Pulmonary artery endothelial cell (primary cell): ENCODE data around the gene AUNIP. TPM values are rescaled to one million over a fixed set of nuclear protein-coding genes. Genes with fewer than 3 reads are reported as not detected.
"Not testable (repeated sequence)": the region's sequence is repeated elsewhere in the genome, so short reads cannot be mapped to it uniquely, and the experiment has no call there.

ENCODE experiments used
- DNase-seq: peaks from one replicate; pipeline ENCODE4 v3.0.0-alpha.2; 2011; ENCODE audit warnings: low read depth, low spot score
- total RNA-seq: library from RNA; depleted of rRNA; stranded (reverse); fragments of >200 nt; gene quantifications from 2 replicates; pipeline ENCODE4 v1.2.3, GENCODE V29; 2014

The AUNIP gene
- total RNA-seq, 1 donor from 2014 or later, result 5.1 TPM

DNA sequence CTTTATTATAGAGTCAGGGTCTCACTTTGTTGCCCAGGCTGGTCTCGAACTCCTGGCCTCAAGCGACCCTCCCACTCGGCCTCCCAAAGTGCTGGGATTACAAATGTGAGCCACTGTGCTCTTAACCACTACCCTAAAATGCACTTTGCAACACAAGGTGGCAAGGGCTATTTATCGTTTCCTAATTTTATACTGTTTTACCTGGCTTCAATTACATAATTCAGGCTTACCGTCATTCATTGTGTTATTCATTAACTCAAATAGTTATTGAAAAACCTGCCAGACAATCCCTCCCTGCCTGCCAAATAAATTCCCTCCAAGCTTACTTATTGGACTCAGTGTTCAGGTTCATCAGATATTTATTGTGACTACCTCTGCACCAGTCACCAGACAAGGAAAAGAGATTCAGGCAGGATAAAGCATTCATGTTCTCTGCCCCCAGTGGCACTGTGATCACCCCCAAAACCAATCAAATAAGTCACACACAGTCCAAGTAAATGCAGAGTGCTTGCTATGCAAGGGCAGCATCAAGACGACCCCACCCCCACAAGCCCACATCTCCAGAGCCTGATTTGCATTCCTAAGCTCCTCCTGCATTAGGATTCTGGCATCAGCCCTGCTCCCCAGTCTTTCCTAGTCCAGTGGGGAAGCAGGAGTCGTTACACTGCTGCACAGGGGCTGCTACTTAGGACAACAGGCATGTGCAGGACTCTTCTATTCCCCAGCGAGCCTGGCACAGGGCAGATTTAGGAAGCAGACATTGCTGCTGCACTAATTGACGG is 8.1 kb upstream of the AUNIP start:
- no peak for DNase-seq

DNA sequence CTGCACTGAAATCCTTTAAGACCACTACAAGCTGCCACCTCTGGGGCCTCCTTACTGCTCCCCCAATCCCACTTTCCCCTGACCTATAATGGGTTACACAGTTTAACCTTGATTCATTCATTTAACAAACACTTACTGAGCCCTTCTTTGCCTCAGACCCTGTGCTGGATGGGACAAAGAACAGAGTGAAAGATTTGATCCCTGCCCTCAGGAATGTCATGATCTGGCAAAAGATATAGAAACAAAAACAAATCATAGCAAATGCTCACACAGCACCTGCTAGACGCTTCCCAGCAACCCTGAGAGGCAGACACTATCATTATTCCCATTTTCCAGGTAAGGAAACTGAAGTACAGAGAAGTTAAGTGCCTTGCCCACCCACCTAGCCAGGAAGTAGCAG is 7.0 kb upstream of the AUNIP start:
- DNase-seq, result no peak

DNA sequence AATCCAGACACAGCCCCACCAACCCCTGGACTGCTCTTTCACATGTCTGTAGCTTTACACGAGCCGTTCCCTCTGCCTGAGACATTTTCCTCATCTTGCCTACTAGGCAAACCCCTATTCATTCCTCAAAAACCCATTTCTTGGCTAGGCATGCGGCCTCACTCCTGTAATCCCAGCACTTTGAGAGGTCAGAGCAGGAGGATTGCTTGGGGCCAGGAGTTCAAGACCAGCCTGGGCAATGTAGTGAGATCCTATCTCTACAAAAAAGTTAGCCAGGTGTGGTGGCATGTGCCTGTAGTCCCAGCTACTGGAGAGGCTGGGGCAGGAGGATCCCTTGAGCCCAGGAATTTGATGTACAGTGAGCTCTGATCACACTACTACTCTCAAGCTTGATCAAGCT is 5.2 kb upstream of the AUNIP start:
- DNase-seq, result no peak

DNA sequence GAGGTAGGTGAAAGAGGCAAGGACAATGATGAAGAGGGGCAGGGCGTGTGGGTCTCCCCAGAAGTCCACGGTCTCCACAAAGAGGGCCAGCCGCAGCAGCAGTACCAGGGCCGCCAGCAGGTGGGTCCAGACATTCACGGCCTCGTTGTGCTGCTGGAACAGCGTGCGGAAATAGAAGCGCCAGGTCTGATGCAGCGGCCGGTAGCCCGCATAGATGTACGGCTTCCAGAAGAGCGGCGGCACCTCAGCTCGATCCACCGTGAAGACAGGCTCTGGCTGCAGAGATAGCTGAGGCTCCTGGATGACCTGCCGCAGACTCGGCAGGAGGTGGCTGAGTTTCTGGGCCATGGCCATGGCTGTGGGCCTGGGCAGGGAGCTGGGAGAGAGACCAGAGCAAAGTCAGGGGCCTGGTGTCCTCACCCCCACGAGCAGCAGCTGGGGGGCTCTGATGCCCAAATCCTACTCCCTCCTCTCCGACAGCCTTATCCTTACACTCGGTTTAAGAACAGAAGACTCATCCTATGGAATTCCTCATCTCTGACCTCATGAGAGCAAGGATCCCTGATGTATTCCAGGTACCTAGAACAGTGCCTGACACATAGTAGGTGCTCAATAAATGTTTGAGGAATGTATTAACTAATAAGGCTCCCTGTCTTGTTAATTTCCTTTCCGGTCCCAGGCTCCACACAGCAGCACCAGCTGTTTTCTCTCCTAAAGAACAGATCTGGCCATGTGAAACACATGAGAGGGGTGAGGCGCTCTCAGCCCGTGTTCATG is 4.4 kb upstream of the AUNIP start:
- no peak for DNase-seq

DNA sequence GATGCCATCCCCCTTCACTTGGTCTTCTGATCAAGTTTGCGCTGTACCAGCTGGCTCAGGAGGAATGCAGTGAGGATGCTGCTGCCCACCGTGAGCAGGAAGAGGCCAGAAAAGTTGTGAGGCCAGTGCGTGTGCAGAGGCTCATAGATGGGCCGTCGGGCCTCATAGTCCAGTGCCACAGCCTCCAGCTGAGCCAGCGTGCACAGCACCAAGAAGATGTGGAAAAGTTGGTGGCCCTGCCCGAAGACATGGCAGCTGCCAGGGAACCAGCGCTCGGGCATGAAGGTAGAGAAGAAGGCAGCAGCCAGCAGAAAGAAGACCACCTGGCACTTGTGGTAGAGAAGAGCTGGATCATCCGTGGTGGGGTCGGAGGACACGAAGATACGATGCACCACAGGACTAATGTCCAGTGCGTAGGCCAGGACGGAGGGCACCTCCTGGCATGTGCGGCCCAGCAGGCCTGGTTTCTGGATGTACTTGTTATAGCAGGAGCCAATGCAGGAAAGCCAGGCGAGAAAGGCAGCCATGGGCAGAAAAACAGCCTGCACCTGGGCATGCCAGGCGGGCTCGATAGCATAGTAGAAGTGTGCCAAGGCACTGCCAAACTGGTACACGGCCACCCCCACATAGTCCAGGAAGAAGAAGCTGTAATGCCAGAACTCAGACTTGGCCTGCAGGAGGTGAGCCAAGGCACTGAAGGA is 3.7 kb upstream of the AUNIP start:
- DNase-seq, result no peak

- DNase-seq, result no peak
Observed at GRCh38 chr1:25861316-25862286, 2.3 kb upstream of the AUNIP start.

DNA sequence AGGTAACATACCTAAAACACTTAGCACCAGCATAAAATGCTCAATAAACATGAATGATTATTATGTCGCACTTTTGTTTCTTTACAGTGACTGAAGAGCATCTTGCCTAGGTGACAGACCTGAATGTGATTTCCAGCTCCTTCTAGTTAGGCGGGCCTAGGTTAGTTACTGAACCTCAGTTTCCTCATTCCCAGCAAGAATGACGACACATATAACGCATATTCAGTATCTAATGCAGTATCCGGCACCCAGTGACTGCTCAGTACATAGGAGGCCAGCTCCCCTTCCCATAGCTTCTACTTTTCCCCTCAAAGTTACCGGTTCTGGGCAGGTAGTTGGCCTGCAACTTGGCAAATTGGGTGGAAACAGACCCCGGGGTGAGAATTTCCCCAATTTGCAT is 763 bp downstream of the AUNIP start:
- DNase-seq, result no peak

DNA sequence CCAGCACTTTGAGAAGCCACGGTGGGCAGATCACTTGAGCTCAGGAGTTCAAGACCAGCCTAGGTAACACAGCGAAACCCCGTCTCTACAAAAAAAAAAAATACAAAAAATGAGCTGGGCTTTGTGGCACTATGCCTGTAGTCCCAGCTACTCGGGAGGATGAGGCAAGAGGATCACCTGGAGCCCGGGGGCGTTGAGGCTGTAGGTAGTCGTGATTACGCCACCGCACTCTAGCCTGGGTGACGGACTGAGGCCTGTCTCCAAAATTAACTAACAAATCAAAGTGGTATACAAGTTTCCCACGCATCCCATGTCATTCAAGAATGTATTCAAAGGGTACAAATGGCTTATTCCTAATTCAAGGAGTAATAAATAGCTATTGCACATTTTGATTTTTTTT is 2.4 kb downstream of the AUNIP start:
- DNase-seq, result no peak

DNA sequence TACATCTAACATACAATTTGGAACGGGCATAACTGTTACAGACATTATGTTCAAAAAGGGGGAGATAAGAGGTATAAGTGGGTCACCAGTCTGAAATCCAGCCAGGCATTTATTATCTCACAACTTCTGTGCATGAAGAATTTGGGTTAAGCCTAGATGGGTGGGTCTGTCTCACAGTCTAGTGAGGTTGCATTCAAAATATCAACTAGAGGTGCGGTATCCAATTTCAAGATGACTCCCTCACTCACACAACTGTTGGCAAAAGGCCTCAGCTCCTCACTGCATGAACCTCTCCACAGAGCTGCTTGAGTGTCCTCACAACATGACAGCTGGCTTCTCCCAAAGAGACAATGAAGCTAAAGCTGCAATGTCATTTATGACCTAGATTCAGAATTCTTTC is 4.7 kb downstream of the AUNIP start:
- DNase-seq, result no peak

DNA sequence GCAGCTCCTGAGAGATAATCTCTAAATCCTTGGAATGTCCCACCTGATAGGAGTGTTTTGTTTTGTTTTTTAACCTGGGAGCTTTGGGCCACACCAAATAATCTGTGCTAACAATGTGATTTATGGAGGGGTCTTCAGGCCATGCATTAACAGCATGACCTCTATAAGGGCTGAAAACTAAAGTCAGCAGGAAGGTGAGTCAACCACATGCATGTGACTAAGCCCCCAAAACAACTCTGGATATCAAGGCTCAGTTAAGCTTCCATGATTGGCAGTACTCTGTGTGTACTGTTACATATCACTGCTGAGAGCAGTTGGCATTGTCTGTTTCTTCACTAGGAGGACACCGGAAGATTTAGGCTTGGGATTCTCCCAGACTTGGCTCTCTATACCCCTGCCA is 10.7 kb downstream of the AUNIP start:
- DNase-seq, result no peak

DNA sequence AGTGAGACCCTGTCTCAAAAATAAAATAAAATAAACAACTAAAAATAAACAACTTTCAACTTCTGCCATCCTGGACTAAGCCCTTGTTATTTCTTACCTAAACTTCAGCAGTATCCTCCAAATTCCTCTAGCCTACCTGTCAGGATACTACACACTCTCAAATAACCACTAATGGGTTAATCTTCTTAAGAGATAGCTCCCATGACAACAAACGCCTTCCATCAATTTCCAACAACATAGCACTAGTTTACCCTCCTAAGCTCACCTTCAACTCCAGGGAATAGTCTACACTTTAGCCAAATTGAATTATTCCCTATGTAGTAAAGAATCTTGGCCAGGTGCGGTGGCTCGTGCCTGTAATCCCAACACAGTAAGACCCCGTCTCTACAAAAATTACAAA is 11.3 kb downstream of the AUNIP start:
- DNase-seq, result no peak

DNA sequence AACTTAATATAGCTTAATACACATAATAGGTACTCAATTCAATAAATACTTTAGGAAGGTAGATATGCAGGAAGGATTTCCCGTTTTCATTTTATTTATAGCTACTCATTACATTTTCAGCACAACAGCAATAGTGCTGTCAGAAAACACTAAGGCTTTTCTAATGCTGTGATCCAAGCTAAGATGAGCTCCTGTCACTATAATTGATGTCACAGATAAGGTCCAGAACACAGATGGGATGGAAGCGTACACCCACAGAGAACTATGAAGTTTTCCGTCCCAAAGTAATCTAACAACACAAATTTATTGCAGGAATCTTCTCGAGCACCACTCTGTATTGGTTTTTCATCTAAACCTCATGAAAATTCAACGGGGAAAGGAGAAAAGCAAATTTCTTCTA is 13.6 kb downstream of the AUNIP start:
- DNase-seq, result no peak

- no peak for DNase-seq
Observed at GRCh38 chr1:25844536-25845337, 14.5 kb downstream of the AUNIP start.

- DNase-seq, result no peak
Observed at GRCh38 chr1:25843483-25843882, 15.8 kb downstream of the AUNIP start.

DNA sequence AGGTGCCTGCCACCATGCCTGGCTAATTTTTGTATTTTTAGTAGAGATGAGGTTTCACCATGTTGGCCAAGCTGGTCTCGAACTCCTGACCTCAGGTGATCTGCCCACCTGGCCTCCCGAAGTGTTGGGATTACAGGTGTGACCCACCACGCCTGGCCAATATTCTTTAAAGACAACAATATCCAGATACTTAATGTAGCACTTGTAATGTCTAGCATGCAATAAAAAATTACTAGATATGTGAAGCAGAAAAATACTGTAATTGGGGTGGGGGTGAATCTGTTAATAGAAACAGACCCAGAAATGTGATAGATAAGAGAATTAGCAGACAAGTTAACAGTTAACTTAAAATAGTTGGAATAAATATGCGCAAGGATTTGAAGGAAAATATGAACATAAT is 19.4 kb downstream of the AUNIP start:
- not testable (repeated sequence) for DNase-seq

GRCh38 chr1:25837262-25837875 is 21.9 kb downstream of the AUNIP start:
- DNase-seq, result no peak

GRCh38 chr1:25836695-25837094 is 22.6 kb downstream of the AUNIP start:
- DNase-seq, result no peak

DNA sequence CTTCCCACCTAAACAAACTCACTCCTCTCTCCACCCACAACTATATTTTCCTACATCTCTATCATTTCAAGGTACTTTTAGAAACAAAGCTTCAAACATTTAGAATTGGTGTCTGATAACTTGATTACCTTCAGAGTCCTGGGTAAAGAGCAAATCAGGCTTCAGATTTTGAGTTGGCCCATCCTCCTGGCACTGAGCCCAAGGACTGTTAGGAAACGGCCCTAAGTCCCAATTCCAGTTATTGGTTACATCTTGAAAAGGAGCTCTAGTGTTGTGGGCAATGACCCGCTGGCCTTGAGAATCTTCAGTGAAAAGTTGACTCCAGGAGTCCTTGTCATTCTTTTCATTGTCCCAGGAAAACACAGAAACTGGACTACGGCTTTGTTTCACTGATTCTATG is 24.4 kb downstream of the AUNIP start:
- no peak for DNase-seq

DNA sequence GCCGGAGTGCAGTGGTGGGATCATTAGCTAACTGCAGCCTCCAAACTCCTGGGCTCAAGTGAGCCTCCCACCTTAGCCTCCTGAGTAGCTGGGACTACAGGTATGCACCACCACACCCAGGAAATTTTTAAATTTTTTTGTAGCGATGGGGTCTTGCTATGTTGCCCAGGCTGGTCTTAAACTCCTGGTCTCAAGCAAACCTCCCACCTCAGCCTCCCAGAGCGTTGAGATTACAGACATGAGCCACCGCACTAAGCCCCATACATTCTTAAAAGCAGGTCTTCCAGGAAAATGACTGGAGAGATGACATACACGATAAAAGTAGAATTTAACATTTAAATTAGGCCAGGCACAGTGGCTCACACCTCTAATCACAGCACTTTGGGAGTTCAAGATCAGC is 26.1 kb downstream of the AUNIP start:
- DNase-seq, result no peak
